NCI-H345 treated with DMSO at 0.1 percent for 48 hours (cell line): ENCODE results near the gene CTXND1.

Source experiments
- DNase-seq: peaks from one replicate; lab custom pipeline; 2025; ENCODE audit not compliant: unreplicated experiment; lab: John Stamatoyannopoulos, UW

Gene CTXND1

GRCh38 chr15:80210611-80211573 is 41.1 kb downstream of the CTXND1 start:
- DNase-seq, result no peak

GRCh38 chr15:80208758-80209734 is 43.0 kb downstream of the CTXND1 start:
- DNase-seq, result no peak

GRCh38 chr15:80207887-80208286 is 44.1 kb downstream of the CTXND1 start:
- no peak for DNase-seq

- no peak for DNase-seq
Observed at GRCh38 chr15:80204231-80204630, 47.8 kb downstream of the CTXND1 start.

- DNase-seq, result no peak
Observed at GRCh38 chr15:80203361-80203885, 48.6 kb downstream of the CTXND1 start.

GRCh38 chr15:80202641-80203360 is 49.2 kb downstream of the CTXND1 start:
- DNase-seq, result no peak

- DNase-seq, result no peak
Observed at GRCh38 chr15:80202016-80202315, 50.0 kb downstream of the CTXND1 start.

GRCh38 chr15:80201256-80202015 is 50.6 kb downstream of the CTXND1 start:
- no peak for DNase-seq

GRCh38 chr15:80199869-80200268 is 52.1 kb downstream of the CTXND1 start:
- no peak for DNase-seq

- no peak for DNase-seq
Observed at GRCh38 chr15:80199366-80199765, 52.6 kb downstream of the CTXND1 start.

- DNase-seq, result no peak
Observed at GRCh38 chr15:80194914-80195313, 57.1 kb downstream of the CTXND1 start.

- no peak for DNase-seq
Observed at GRCh38 chr15:80194186-80194585, 57.8 kb downstream of the CTXND1 start.

GRCh38 chr15:80191897-80192595 is 60.0 kb downstream of the CTXND1 start:
- no peak for DNase-seq

- DNase-seq, result no peak
Observed at GRCh38 chr15:80191198-80191597, 60.8 kb downstream of the CTXND1 start.

- DNase-seq, result no peak
Observed at GRCh38 chr15:80188251-80188650, 63.8 kb downstream of the CTXND1 start.

- no peak for DNase-seq
Observed at GRCh38 chr15:80186597-80186996, 65.4 kb downstream of the CTXND1 start.

GRCh38 chr15:80186066-80186465 is 65.9 kb downstream of the CTXND1 start:
- no peak for DNase-seq

GRCh38 chr15:80185152-80185551 is 66.9 kb downstream of the CTXND1 start:
- DNase-seq, result no peak

GRCh38 chr15:80184554-80184953 is 67.5 kb downstream of the CTXND1 start:
- DNase-seq, result no peak

- DNase-seq, result no peak
Observed at GRCh38 chr15:80183886-80184285, 68.1 kb downstream of the CTXND1 start.
